Activated naive CD8-positive, alpha-beta T cell treated with anti-CD3 and anti-CD28 coated beads, Interleukin-2, amount 10 ng/mL, durations not matched to agents 7 days and 5 days (primary cell): Measurements from ENCODE around the gene TMX4. TPM values are rescaled to one million over a fixed set of nuclear protein-coding genes. Genes with fewer than 3 reads are reported as not detected.

Experiments
- ATAC-seq: fragments of 150-1000 bp; cut with Tn5 transposase; one replicate; pipeline ENCODE4 v1.10.0; 2021; ENCODE audit warnings: low read depth, moderate library complexity
- POLR2A ChIA-PET: fragments of 350-600 bp; sonication (Branson Sonifier 250); formaldehyde crosslinking; loops from one replicate; lab custom pipeline; 2021; ENCODE audit warnings: antibody characterized with exemption; lab: Charles Lee
- DNase-seq: peaks from one replicate; pipeline ENCODE4 v3.0.0; 2021
- H3K27ac Mint-ChIP-seq: one replicate; pipeline ENCODE4 v1.8.0; 2022; ENCODE audit warnings: mild to moderate bottlenecking, mixed read lengths
- H3K27me3 Mint-ChIP-seq: one replicate; pipeline ENCODE4 v1.8.0; 2022; ENCODE audit warnings: mild to moderate bottlenecking, moderate library complexity, mixed read lengths
- H3K36me3 Mint-ChIP-seq: one replicate; pipeline ENCODE4 v1.8.0; 2021; ENCODE audit warnings: mild to moderate bottlenecking, mixed read lengths
- H3K4me1 Mint-ChIP-seq: one replicate; pipeline ENCODE4 v1.8.0; 2021; ENCODE audit warnings: mixed read lengths
- H3K4me3 Mint-ChIP-seq: one replicate; pipeline ENCODE4 v1.8.0; 2022; ENCODE audit warnings: mild to moderate bottlenecking, moderate library complexity, mixed read lengths
- H3K9me3 Mint-ChIP-seq: one replicate; pipeline ENCODE4 v1.8.0; 2021; ENCODE audit warnings: mixed read lengths
- total RNA-seq, 2 experiments: library from RNA; stranded (reverse); gene quantifications; one replicate each; pipeline ENCODE4 v1.2.3, GENCODE V29; 2021

The TMX4 gene
- total RNA-seq, 2 experiments from 2014 or later, result 42.6 to 45.8 TPM

GRCh38 chr20:8005033-8005432, 14.5 kb downstream of the TMX4 start:
- POLR2A ChIA-PET, result interaction anchor here (0.6 kb wide), 1 partner anchor 14 kb away, joined by 4 read pairs; the partner anchor contains the start of gene TMX4
- no peaks in the 10 kb centered on the region for H3K9me3 Mint-ChIP-seq
- ATAC-seq (no peak), DNase-seq (no peak)
- H3K27me3 Mint-ChIP-seq, result no peaks in the 10 kb centered on the region
- H3K27ac Mint-ChIP-seq, result no peak overlapping the region
- H3K4me3 Mint-ChIP-seq, result no peak overlapping the region
- H3K4me1 Mint-ChIP-seq, result no peaks in the 10 kb centered on the region
- H3K36me3 Mint-ChIP-seq, result peaks cover 24% of the 10 kb centered on the region

DNA sequence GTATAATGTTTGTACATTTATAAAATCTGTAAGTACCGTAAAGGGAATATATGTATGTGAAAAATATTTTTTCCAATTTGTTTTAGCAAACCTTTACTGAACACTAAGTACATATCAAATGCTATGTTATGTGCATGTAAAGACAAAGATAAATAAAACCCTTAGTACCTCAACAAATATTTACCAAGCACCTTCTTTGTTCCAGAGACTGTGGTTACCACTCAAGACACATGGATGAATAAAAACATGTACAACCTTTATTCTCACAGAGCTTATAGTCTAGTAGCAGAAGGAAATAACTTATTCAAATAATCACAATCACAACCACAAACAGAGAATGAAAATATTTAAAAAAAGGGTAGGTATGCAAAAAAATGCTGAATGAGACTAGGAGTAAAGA, 17.5 kb downstream of the TMX4 start:
- POLR2A ChIA-PET, result no interaction called here
- H3K27me3 Mint-ChIP-seq, result no peaks in the 10 kb centered on the region
- H3K4me3 Mint-ChIP-seq, result no peak overlapping the region
- no peak overlapping the region for H3K27ac Mint-ChIP-seq
- H3K36me3 Mint-ChIP-seq, result peaks cover 15% of the 10 kb centered on the region
- ATAC-seq (no peak), DNase-seq (no peak)
- no peaks in the 10 kb centered on the region for H3K4me1 Mint-ChIP-seq
- no peaks in the 10 kb centered on the region for H3K9me3 Mint-ChIP-seq

GRCh38 chr20:8000796-8001195, 18.8 kb downstream of the TMX4 start:
- H3K27ac Mint-ChIP-seq, result no peak overlapping the region

GRCh38 chr20:7996898-7997297, 22.7 kb downstream of the TMX4 start:
- no peaks in the 10 kb centered on the region for H3K27me3 Mint-ChIP-seq
- DNase-seq (no peak), ATAC-seq (no peak)
- POLR2A ChIA-PET, result no interaction called here
- H3K4me1 Mint-ChIP-seq, result no peaks in the 10 kb centered on the region
- H3K9me3 Mint-ChIP-seq, result peaks cover 12% of the 10 kb centered on the region
- H3K4me3 Mint-ChIP-seq, result no peak overlapping the region
- peaks cover 26% of the 10 kb centered on the region for H3K36me3 Mint-ChIP-seq
- no peak overlapping the region for H3K27ac Mint-ChIP-seq

More at GRCh38 chr20:8000796-8001195, 18.8 kb downstream of the TMX4 start:
- H3K36me3 Mint-ChIP-seq, result peaks cover 14% of the 10 kb centered on the region
- DNase-seq (no peak), ATAC-seq (no peak)
- H3K4me1 Mint-ChIP-seq, result no peaks in the 10 kb centered on the region
- H3K9me3 Mint-ChIP-seq, result no peaks in the 10 kb centered on the region
- POLR2A ChIA-PET, result no interaction called here
- H3K27me3 Mint-ChIP-seq, result no peaks in the 10 kb centered on the region
- H3K4me3 Mint-ChIP-seq, result no peak overlapping the region

- Mint-ChIP-seq H3K27me3 (no peaks in the 10 kb centered on the region), H3K9me3 (peaks cover 12% of the 10 kb centered on the region), H3K4me1 (no peaks in the 10 kb centered on the region), H3K4me3 (no peak overlapping the region), H3K36me3 (peaks cover 16% of the 10 kb centered on the region), H3K27ac (no peak overlapping the region)
- ATAC-seq (no peak), DNase-seq (no peak)
- POLR2A ChIA-PET, result no interaction called here
Measured at GRCh38 chr20:7994809-7995208, 24.8 kb downstream of the TMX4 start.

DNA sequence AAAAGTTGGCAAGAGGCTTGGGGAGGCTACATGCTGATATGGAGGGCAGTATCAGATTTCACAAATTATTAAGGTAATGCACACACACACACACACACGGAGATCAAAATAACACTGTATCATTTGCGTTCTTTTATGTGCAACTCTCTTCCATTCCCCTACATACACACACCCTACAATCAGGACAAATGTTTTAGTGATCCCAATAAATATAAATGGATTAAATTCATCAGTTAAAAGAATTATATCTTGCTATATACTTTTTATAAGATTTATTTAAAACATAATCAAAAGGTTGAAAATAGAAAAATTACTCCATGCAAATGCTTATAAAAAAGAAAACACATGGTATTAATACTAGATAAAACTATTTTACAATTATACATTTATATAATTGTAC, 25.9 kb downstream of the TMX4 start:
- H3K27ac Mint-ChIP-seq, result no peak overlapping the region
- POLR2A ChIA-PET, result no interaction called here
- no peak for ATAC-seq

DNA sequence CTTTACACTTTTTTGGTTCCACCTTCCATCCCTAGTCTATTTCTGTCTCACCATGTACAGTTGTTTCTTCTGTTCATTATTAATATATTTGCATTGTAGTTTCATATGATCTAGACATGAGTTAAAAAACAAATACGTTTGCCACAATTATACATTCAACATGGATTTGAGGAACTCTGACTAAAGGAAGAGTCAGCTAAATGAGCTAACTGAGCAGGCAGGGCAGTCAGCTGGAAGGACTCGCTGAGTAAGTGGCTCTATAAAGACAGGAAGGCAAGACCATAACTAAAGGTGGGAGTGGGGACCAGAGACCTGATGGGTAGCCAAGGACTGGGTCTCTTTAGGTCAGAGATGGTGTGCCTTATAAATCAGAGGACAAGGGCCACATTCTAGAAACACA, 26.3 kb downstream of the TMX4 start:
- Mint-ChIP-seq H3K4me1 (no peaks in the 10 kb centered on the region), H3K9me3 (peaks cover 12% of the 10 kb centered on the region), H3K27me3 (no peaks in the 10 kb centered on the region), H3K27ac (no peak overlapping the region), H3K4me3 (no peak overlapping the region), H3K36me3 (peaks cover 16% of the 10 kb centered on the region)
- ATAC-seq (no peak), DNase-seq (no peak)
- POLR2A ChIA-PET, result no interaction called here

More for the DNA sequence above, 25.9 kb downstream of the TMX4 start:
- Mint-ChIP-seq H3K4me1 (no peaks in the 10 kb centered on the region), H3K4me3 (no peak overlapping the region), H3K27me3 (no peaks in the 10 kb centered on the region), H3K36me3 (peaks cover 16% of the 10 kb centered on the region), H3K9me3 (peaks cover 12% of the 10 kb centered on the region)
- DNase-seq, result no peak

DNA sequence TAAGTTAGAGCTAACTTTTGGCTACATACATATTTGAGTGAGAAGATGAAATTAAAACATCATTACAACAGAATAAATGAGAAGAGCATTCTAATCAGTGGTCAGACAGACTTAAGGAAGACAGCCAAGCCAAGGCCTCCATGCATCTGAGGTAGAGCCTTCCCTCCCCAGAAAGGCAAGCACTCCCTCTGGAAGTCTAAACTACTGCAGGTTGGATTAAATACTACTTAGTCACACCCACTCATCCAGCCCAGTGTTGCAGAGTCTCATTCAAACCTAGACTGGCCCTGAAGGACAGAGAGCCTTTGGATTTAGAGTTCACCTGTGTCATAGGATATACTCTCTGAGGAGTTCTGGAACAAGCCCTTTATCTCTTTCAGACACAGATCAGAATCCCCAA, 29.2 kb downstream of the TMX4 start:
- H3K27ac Mint-ChIP-seq, result no peak overlapping the region
- no peaks in the 10 kb centered on the region for H3K4me1 Mint-ChIP-seq
- POLR2A ChIA-PET, result no interaction called here
- DNase-seq (no peak), ATAC-seq (no peak)
- peaks cover 12% of the 10 kb centered on the region for H3K9me3 Mint-ChIP-seq
- no peak overlapping the region for H3K4me3 Mint-ChIP-seq
- H3K27me3 Mint-ChIP-seq, result no peaks in the 10 kb centered on the region
- peaks cover 19% of the 10 kb centered on the region for H3K36me3 Mint-ChIP-seq

GRCh38 chr20:7989379-7989778, 30.2 kb downstream of the TMX4 start:
- no peak for ATAC-seq
- H3K4me1 Mint-ChIP-seq, result no peaks in the 10 kb centered on the region
- POLR2A ChIA-PET, result no interaction called here
- peaks cover 12% of the 10 kb centered on the region for H3K36me3 Mint-ChIP-seq
- H3K27ac Mint-ChIP-seq, result no peak overlapping the region
- DNase-seq, result no peak
- no peak overlapping the region for H3K4me3 Mint-ChIP-seq
- no peaks in the 10 kb centered on the region for H3K27me3 Mint-ChIP-seq
- peaks cover 9% of the 10 kb centered on the region for H3K9me3 Mint-ChIP-seq

- Mint-ChIP-seq H3K9me3 (no peaks in the 10 kb centered on the region), H3K36me3 (peaks cover 16% of the 10 kb centered on the region), H3K27me3 (no peaks in the 10 kb centered on the region), H3K27ac (no peak overlapping the region), H3K4me1 (peaks cover 3% of the 10 kb centered on the region), H3K4me3 (no peak overlapping the region)
- POLR2A ChIA-PET, result no interaction called here
- DNase-seq, result no peak
- ATAC-seq, result no peak
Measured at GRCh38 chr20:7985916-7986315, 33.6 kb downstream of the TMX4 start.

GRCh38 chr20:7984192-7984591, 35.4 kb downstream of the TMX4 start:
- ATAC-seq (no peak), DNase-seq (no peak)
- Mint-ChIP-seq H3K4me3 (no peak overlapping the region), H3K27ac (no peak overlapping the region), H3K27me3 (no peaks in the 10 kb centered on the region), H3K9me3 (no peaks in the 10 kb centered on the region), H3K36me3 (peaks cover 19% of the 10 kb centered on the region), H3K4me1 (peaks cover 12% of the 10 kb centered on the region)
- POLR2A ChIA-PET, result no interaction called here

DNA sequence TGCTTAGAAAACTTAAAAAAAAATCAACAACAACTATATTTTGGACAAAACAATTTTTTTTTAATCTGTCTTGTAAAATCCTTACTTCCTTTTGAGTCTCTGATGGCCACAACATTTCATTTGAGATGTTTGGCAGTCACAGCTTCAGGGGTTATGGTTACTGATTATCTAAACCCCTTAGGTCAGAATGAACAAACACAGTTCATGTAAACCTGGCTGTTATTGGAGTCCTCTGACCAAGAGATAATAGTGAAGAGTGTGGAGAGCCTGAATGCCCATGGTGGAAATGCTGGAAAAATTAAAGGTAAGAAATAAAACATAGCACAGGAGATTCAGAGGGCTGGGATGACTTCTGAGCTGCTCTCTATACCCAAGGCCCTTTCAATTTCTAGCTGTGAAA, 38.2 kb downstream of the TMX4 start:
- POLR2A ChIA-PET, result no interaction called here
- no peak overlapping the region for H3K27ac Mint-ChIP-seq
- no peak for ATAC-seq

DNA sequence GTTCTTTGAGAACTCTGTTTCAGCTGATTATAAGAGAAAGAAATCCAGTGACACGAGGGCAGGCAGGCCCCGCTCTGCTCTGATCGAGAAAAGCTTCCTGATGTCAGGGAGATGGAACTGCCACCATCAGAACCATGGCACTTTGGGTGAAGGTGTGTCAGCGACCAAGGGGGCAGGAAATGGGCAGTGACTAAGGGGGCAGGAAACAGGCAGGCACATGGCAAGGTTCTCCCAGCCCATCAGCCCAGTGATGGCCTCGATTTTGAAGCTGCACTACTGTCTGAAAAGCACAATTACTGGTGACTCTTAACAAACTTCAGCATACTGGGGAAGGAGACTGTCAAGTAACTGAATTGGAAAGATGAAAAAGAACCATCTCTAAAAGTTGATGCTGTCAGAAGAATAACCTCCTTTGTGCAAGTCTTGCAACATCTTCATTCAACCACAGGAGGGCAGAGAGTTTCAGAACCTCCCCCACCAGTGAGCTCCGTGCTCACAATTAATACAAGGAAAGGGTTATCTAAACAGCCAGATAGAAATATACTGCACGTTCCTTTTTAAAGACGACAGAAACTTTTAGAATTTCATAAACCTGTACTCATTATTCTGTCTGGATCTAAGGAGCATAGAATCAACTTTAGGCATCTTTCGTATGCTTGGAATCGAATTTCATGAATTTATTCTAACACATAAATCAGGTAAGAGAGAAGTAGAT, 39.1 kb downstream of the TMX4 start:
- Mint-ChIP-seq H3K9me3 (no peaks in the 10 kb centered on the region), H3K4me1 (peaks cover 12% of the 10 kb centered on the region), H3K36me3 (peaks cover 16% of the 10 kb centered on the region), H3K4me3 (no peak overlapping the region), H3K27me3 (no peaks in the 10 kb centered on the region), H3K27ac (no peak overlapping the region)
- DNase-seq (no peak), ATAC-seq (peak; percentile 54)
- POLR2A ChIA-PET, result no interaction called here

More for the DNA sequence above, 38.2 kb downstream of the TMX4 start:
- H3K36me3 Mint-ChIP-seq, result peaks cover 19% of the 10 kb centered on the region
- H3K4me3 Mint-ChIP-seq, result no peak overlapping the region
- peaks cover 12% of the 10 kb centered on the region for H3K4me1 Mint-ChIP-seq
- no peaks in the 10 kb centered on the region for H3K27me3 Mint-ChIP-seq
- no peak for DNase-seq
- H3K9me3 Mint-ChIP-seq, result no peaks in the 10 kb centered on the region

DNA sequence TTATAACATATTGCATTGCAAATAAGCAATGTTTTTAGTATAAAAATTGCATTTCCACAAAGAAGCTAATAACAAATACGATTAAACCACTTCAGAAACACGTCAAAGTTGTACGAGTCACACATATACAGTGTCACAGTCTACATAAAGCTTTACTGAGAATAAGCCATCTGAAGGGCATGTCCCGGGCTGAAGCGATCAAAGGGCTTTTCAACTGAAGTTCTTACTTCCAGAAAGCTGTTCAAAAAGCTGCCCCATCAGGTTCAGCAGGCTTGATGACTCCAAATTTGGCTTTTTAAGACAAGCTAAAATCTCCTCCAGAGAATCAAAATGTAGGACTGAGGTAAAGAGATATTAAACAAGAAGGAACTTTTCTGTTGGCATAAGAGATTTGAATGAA, 41.9 kb downstream of the TMX4 start:
- POLR2A ChIA-PET, result no interaction called here
- H3K27ac Mint-ChIP-seq, result no peak overlapping the region
- ATAC-seq, result no peak
- H3K4me3 Mint-ChIP-seq, result no peak overlapping the region
- no peaks in the 10 kb centered on the region for H3K9me3 Mint-ChIP-seq
- H3K27me3 Mint-ChIP-seq, result no peaks in the 10 kb centered on the region
- DNase-seq, result no peak
- peaks cover 12% of the 10 kb centered on the region for H3K4me1 Mint-ChIP-seq
- peaks cover 16% of the 10 kb centered on the region for H3K36me3 Mint-ChIP-seq
